SK-N-SH (cell line): ENCODE results near the gene CD19. TPM values are rescaled to one million over a fixed set of nuclear protein-coding genes. Genes with fewer than 3 reads are reported as not detected.

Experiments
- CTCF ChIA-PET: fragments of 300-600, 350-600 bp; formaldehyde crosslinking; extraction: SDS; loops from one replicate; lab custom pipeline; 2021; lab: Yijun Ruan, JAX
- POLR2A ChIA-PET: fragments of 350-600 bp; sonication (Branson Sonifier 250); formaldehyde crosslinking; extraction: SDS; loops from one replicate; lab custom pipeline; 2020; ENCODE audit warnings: antibody characterized with exemption, inconsistent platforms; lab: Yijun Ruan, JAX
- DNase-seq: peaks from one replicate; pipeline ENCODE4 v3.0.0; 2012
- H2AFZ ChIP-seq: fragments of 200-600 bp; sonication (generic); 2 replicates; pipeline ENCODE4 v1.8.1; 2016; ENCODE audit warnings: antibody characterized with exemption, mild to moderate bottlenecking, low read depth
- H3F3A ChIP-seq: fragments of 200-600 bp; sonication (generic); replicated peaks from 2 replicates; pipeline ENCODE3; 2016; ENCODE audit warnings: antibody characterized with exemption, mild to moderate bottlenecking; ENCODE audit not compliant: insufficient read depth
- H3K27ac ChIP-seq, 2 experiments: fragments of 200-500 bp in 1 of 2; fragments of 200-600 bp in 1 of 2; sonication (Bioruptor generic) in 1 of 2; sonication (generic), shearing (Covaris generic) in 1 of 2; 2 replicates each; pipeline versions ENCODE4 v1.5.1 to v1.6.1; 2014 to 2016; ENCODE audit warnings: low read depth in 2 of 2, inconsistent platforms in 1 of 2, low read length in 1 of 2, mild to moderate bottlenecking in 1 of 2, mixed read lengths in 1 of 2
- H3K27me3 ChIP-seq: fragments of 200-600 bp; sonication (generic), shearing (Covaris generic); 2 replicates; pipeline ENCODE4 v1.6.1; 2016; ENCODE audit warnings: mixed run types; ENCODE audit not compliant: insufficient read depth
- H3K36me3 ChIP-seq, 2 experiments: fragments of 200-500 bp in 1 of 2; fragments of 200-600 bp in 1 of 2; sonication (Bioruptor generic) in 1 of 2; sonication (generic) in 1 of 2; replicated peaks in 1 of 2; 2 replicates each; pipeline versions ENCODE3 to v1.5.1; 2014 to 2016; ENCODE audit warnings: low read length in 1 of 2, mild to moderate bottlenecking in 1 of 2; ENCODE audit not compliant: insufficient read depth in 2 of 2, control insufficient read depth in 1 of 2
- H3K4me1 ChIP-seq, 2 experiments: fragments of 200-500 bp in 1 of 2; fragments of 200-600 bp in 1 of 2; sonication (Bioruptor generic) in 1 of 2; sonication (generic), shearing (Covaris generic) in 1 of 2; 2 replicates each; pipeline versions ENCODE4 v1.5.1 to v1.6.1; 2014 to 2016; ENCODE audit warnings: low read depth in 1 of 2, low read length in 1 of 2, mixed run types in 1 of 2; ENCODE audit not compliant: insufficient read depth in 2 of 2, control insufficient read depth in 1 of 2
- H3K4me2 ChIP-seq: fragments of 200-600 bp; sonication (generic), shearing (Covaris generic); 2 replicates; pipeline ENCODE4 v1.6.1; 2017; ENCODE audit warnings: mixed run types
- H3K4me3 ChIP-seq, 2 experiments: fragments of 200-500 bp in 1 of 2; fragments of 200-600 bp in 1 of 2; sonication (Bioruptor generic) in 1 of 2; sonication (generic), shearing (Covaris generic) in 1 of 2; 2 replicates each; pipeline versions ENCODE4 v1.5.1 to v1.8.1; 2014 to 2016; ENCODE audit warnings: low read depth in 2 of 2, inconsistent platforms in 1 of 2, low read length in 1 of 2, mild to moderate bottlenecking in 1 of 2, mixed read lengths in 1 of 2, moderate library complexity in 1 of 2
- H3K79me2 ChIP-seq: fragments of 200-600 bp; sonication (generic); 2 replicates; pipeline ENCODE4 v1.8.1; 2017; ENCODE audit warnings: mild to moderate bottlenecking; ENCODE audit not compliant: insufficient read depth
- H3K9ac ChIP-seq: fragments of 200-600 bp; sonication (generic); 2 replicates; pipeline ENCODE4 v1.6.1; 2017; ENCODE audit warnings: mixed run types
- H3K9me2 ChIP-seq: fragments of 200-600 bp; sonication (generic); 2 replicates; pipeline ENCODE4 v1.6.1; 2017; ENCODE audit warnings: mixed run types
- H3K9me3 ChIP-seq: fragments of 200-600 bp; sonication (generic); 2 replicates; pipeline ENCODE4 v1.6.1; 2017; ENCODE audit warnings: mixed run types, mild to moderate bottlenecking, moderate library complexity
- H4K20me1 ChIP-seq: fragments of 200-600 bp; sonication (generic); 2 replicates; pipeline ENCODE4 v1.6.1; 2017; ENCODE audit warnings: mild to moderate bottlenecking, mixed run types; ENCODE audit not compliant: insufficient read depth
- CHD2 ChIP-seq: fragments of 150-350 bp; IDR thresholded peaks from 2 replicates; pipeline ENCODE4 v1.6.1; 2018; ENCODE audit warnings: low read length; ENCODE audit not compliant: partially characterized antibody
- ELF1 ChIP-seq: IDR thresholded peaks from 2 replicates; pipeline ENCODE4 v1.4.0; 2012
- FOXM1 ChIP-seq: IDR thresholded peaks from 2 replicates; pipeline ENCODE4 v1.4.0; 2012; ENCODE audit warnings: low read depth, mild to moderate bottlenecking
- GABPA ChIP-seq: IDR thresholded peaks from 2 replicates; pipeline ENCODE4 v1.4.0; 2012; ENCODE audit warnings: low read depth, mild to moderate bottlenecking
- MEF2A ChIP-seq: IDR thresholded peaks from 2 replicates; pipeline ENCODE4 v1.4.0; 2012; ENCODE audit warnings: low read depth, borderline replicate concordance
- MXI1 ChIP-seq: IDR thresholded peaks from 2 replicates; pipeline ENCODE4 v1.6.1; 2012; ENCODE audit warnings: mild to moderate bottlenecking, low read depth, low read length, improper control_type of control experiment
- NFIC ChIP-seq: IDR thresholded peaks from 2 replicates; pipeline ENCODE4 v1.4.0; 2012; ENCODE audit warnings: borderline replicate concordance
- NRF1 ChIP-seq: IDR thresholded peaks from 2 replicates; pipeline ENCODE4 v1.6.1; 2012; ENCODE audit warnings: low read depth, mild to moderate bottlenecking, low read length
- RFX5 ChIP-seq: IDR thresholded peaks from 2 replicates; pipeline ENCODE4 v1.6.1; 2012; ENCODE audit warnings: mild to moderate bottlenecking, improper control_type of control experiment, low read length
- SIN3A ChIP-seq: IDR thresholded peaks from 2 replicates; pipeline ENCODE4 v1.6.1; 2012; ENCODE audit warnings: low read depth, mild to moderate bottlenecking, low read length, moderate library complexity, borderline replicate concordance
- SMC3 ChIP-seq: IDR thresholded peaks from 2 replicates; pipeline ENCODE4 v1.6.1; 2012; ENCODE audit warnings: low read depth, low read length, improper control_type of control experiment
- TCF12 ChIP-seq: IDR thresholded peaks from 2 replicates; pipeline ENCODE4 v1.4.0; 2012
- whole genome bisulfite sequencing: methylation state at CpG from one replicate; pipeline ENCODE4 v1.1.6; 2017; ENCODE audit warnings: low lambda C conversion rate; 5-methylcytosine and 5-hydroxymethylcytosine counted together
- polyA plus RNA-seq, 3 experiments: library from polyadenylated mRNA; depleted of rRNA; stranded (reverse); fragments of >200 nt; gene quantifications; 2 replicates each; pipeline ENCODE4 v1.2.3, GENCODE V29; 2012
- TF ChIP-seq, protein P1 (sequence below): IDR thresholded peaks from 2 replicates; pipeline ENCODE4 v1.4.0; 2012; ENCODE audit warnings: low read depth
- TF ChIP-seq, protein P2 (sequence below): fragments of 150-350 bp; IDR thresholded peaks from 2 replicates; pipeline ENCODE4 v1.6.1; 2016; ENCODE audit warnings: mild to moderate bottlenecking, low read depth, low read length
- TF ChIP-seq, protein P3 (sequence below): fragments of 150-350 bp; IDR thresholded peaks from 2 replicates; pipeline ENCODE4 v1.6.1; 2017; ENCODE audit warnings: antibody characterized with exemption, low read length, low read depth, borderline replicate concordance
- TF ChIP-seq, protein P4 (sequence below): fragments of 200-600 bp; sonication (generic); IDR thresholded peaks from 2 replicates; pipeline ENCODE4 v1.6.1; 2017; ENCODE audit warnings: antibody characterized with exemption, mild to moderate bottlenecking, moderate library complexity

CD19 gene
- polyA plus RNA-seq, 1 of the 3 experiments (the other 2 are of a cell fraction), result not detected

DNA sequence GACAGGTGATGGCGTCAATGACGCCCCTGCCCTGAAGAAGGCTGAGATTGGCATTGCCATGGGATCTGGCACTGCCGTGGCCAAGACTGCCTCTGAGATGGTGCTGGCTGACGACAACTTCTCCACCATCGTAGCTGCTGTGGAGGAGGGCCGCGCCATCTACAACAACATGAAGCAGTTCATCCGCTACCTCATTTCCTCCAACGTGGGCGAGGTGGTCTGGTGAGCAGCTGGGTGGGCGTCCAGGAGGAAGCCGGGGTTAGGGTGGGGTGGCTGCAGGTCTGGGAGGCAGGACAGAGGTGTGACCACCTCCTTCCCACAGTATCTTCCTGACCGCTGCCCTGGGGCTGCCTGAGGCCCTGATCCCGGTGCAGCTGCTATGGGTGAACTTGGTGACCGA is 29.9 kb upstream of the CD19 start:
- no peak for DNase-seq
- Histone ChIP-seq H2AFZ (no peak overlapping the region), H4K20me1 (no peaks in the 10 kb centered on the region), H3K9me2 (no peaks in the 10 kb centered on the region), H3K4me1 (no peaks in the 10 kb centered on the region), H3K27ac (no peak overlapping the region), H3F3A (no peaks in the 10 kb centered on the region), H3K9me3 (no peaks in the 10 kb centered on the region), H3K4me3 (no peak overlapping the region), H3K4me2 (no peak overlapping the region), H3K9ac (no peak overlapping the region), H3K79me2 (no peaks in the 10 kb centered on the region), H3K36me3 (peaks cover 0 to 6% of the 10 kb centered on the region in 2 experiments), H3K27me3 (no peaks in the 10 kb centered on the region)
- POLR2A ChIA-PET, result no interaction called here
- TF ChIP-seq SMC3 (no peak), GABPA (no peak), TCF12 (no peak), FOXM1 (no peak), NFIC (no peak), SIN3A (no peak), MXI1 (no peak), MEF2A (no peak), NRF1 (no peak), CHD2 (no peak)
- TF ChIP-seq, protein P1, sequence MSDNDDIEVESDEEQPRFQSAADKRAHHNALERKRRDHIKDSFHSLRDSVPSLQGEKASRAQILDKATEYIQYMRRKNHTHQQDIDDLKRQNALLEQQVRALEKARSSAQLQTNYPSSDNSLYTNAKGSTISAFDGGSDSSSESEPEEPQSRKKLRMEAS, result no peak
- TF ChIP-seq, protein P2, sequence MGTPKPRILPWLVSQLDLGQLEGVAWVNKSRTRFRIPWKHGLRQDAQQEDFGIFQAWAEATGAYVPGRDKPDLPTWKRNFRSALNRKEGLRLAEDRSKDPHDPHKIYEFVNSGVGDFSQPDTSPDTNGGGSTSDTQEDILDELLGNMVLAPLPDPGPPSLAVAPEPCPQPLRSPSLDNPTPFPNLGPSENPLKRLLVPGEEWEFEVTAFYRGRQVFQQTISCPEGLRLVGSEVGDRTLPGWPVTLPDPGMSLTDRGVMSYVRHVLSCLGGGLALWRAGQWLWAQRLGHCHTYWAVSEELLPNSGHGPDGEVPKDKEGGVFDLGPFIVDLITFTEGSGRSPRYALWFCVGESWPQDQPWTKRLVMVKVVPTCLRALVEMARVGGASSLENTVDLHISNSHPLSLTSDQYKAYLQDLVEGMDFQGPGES, result no peak
- CTCF ChIA-PET, result interaction anchor here (0.8 kb wide), 1 partner anchor 17 kb away, joined by 3 read pairs; no protein-coding TSS in a partner anchor
- 93% methylated on average over 12 of the region's 15 CpGs for WGBS

DNA sequence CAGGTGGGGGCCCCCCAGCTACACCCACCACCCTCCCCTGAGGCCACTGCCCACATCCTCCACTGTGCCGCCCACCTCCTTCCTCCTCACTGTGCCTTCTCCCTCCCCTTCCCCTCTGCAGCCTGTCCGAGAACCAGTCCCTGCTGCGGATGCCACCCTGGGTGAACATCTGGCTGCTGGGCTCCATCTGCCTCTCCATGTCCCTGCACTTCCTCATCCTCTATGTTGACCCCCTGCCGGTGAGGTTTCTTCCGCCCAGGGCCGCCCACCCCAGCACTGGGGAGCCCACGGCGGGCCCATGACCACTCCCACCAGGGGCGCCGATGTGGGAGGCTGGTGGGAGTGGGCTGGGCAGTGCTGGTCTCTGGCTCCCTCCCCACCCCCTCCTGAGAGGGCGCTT is 28.9 kb upstream of the CD19 start:
- CTCF ChIA-PET, result no interaction called here
- Histone ChIP-seq H4K20me1 (no peaks in the 10 kb centered on the region), H3K36me3 (peaks cover 0 to 6% of the 10 kb centered on the region in 2 experiments), H3K9me3 (no peaks in the 10 kb centered on the region), H3K27me3 (no peaks in the 10 kb centered on the region), H3K9ac (no peak overlapping the region), H3K4me1 (no peaks in the 10 kb centered on the region), H3K27ac (no peak overlapping the region), H2AFZ (no peak overlapping the region), H3K4me2 (no peak overlapping the region), H3F3A (no peaks in the 10 kb centered on the region), H3K9me2 (no peaks in the 10 kb centered on the region), H3K4me3 (no peak overlapping the region), H3K79me2 (no peaks in the 10 kb centered on the region)
- POLR2A ChIA-PET, result no interaction called here
- 90% methylated on average over 6 of the region's 11 CpGs for WGBS
- DNase-seq, result no peak
- TF ChIP-seq RFX5 (no peak), FOXM1 (no peak), ELF1 (no peak)
- TF ChIP-seq, protein P3, sequence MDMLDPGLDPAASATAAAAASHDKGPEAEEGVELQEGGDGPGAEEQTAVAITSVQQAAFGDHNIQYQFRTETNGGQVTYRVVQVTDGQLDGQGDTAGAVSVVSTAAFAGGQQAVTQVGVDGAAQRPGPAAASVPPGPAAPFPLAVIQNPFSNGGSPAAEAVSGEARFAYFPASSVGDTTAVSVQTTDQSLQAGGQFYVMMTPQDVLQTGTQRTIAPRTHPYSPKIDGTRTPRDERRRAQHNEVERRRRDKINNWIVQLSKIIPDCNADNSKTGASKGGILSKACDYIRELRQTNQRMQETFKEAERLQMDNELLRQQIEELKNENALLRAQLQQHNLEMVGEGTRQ, result no peak
- TF ChIP-seq, protein P4, sequence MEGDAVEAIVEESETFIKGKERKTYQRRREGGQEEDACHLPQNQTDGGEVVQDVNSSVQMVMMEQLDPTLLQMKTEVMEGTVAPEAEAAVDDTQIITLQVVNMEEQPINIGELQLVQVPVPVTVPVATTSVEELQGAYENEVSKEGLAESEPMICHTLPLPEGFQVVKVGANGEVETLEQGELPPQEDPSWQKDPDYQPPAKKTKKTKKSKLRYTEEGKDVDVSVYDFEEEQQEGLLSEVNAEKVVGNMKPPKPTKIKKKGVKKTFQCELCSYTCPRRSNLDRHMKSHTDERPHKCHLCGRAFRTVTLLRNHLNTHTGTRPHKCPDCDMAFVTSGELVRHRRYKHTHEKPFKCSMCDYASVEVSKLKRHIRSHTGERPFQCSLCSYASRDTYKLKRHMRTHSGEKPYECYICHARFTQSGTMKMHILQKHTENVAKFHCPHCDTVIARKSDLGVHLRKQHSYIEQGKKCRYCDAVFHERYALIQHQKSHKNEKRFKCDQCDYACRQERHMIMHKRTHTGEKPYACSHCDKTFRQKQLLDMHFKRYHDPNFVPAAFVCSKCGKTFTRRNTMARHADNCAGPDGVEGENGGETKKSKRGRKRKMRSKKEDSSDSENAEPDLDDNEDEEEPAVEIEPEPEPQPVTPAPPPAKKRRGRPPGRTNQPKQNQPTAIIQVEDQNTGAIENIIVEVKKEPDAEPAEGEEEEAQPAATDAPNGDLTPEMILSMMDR, result no peak
- TF ChIP-seq, all 33 proteins: peak for 0
